Tibial artery (tissue), 4 donors: ENCODE data around the gene MAGI2.

Experiments used
- DNase-seq, 2 donors: peaks; one replicate each; pipeline ENCODE4 v3.0.0-alpha.2; 2019
- H3K27ac ChIP-seq, 2 donors: fragments of 200-600 bp; sonication (generic) in 1 of 2; 1 replicate in 1 of 2; 2 replicates in 1 of 2; pipeline ENCODE4 v1.5.1; 2018 to 2019; ENCODE audit warnings: mild to moderate bottlenecking in 1 of 2
- H3K27me3 ChIP-seq, 2 donors: fragments of 200-600 bp; sonication (generic) in 1 of 2; one replicate each; pipeline versions ENCODE4 v1.5.1 to v1.6.0; 2016 to 2019
- H3K36me3 ChIP-seq, 3 donors: fragments of 200-600 bp; sonication (generic) in 2 of 3; one replicate each; pipeline ENCODE4 v1.5.1; 2016 to 2019; ENCODE audit warnings: mild to moderate bottlenecking in 2 of 3
- H3K4me1 ChIP-seq, 4 donors: fragments of 200-600 bp; sonication (generic) in 2 of 4; 1 replicate in 3 of 4; 2 replicates in 1 of 4; pipeline ENCODE4 v1.5.1; 2016 to 2019
- H3K4me3 ChIP-seq, 2 donors: fragments of 200-600 bp; sonication (generic) in 1 of 2; 1 replicate in 1 of 2; 2 replicates in 1 of 2; pipeline ENCODE4 v1.5.1; 2018 to 2019; ENCODE audit warnings: mild to moderate bottlenecking in 2 of 2
- H3K9me3 ChIP-seq, 3 donors: fragments of 200-600 bp; sonication (generic) in 1 of 3; one replicate each; pipeline ENCODE4 v1.5.1; 2016 to 2019
- CTCF ChIP-seq, 2 experiments: fragments of 200-600 bp in 1 of 2; fragments of 450-650 bp in 1 of 2; IDR thresholded peaks; one replicate each; pipeline ENCODE4 v1.5.1; 2017 to 2019; ENCODE audit warnings: antibody characterized with exemption in 2 of 2, mild to moderate bottlenecking in 1 of 2, moderate library complexity in 1 of 2
- intact Hi-C: fragments of 100-400 bp; cut with DNase I; formaldehyde crosslinking; loops from one replicate; pipeline ENCODE4 v1.15.0; 2023; ENCODE audit warnings: low total_unique reads

Gene MAGI2

DNA sequence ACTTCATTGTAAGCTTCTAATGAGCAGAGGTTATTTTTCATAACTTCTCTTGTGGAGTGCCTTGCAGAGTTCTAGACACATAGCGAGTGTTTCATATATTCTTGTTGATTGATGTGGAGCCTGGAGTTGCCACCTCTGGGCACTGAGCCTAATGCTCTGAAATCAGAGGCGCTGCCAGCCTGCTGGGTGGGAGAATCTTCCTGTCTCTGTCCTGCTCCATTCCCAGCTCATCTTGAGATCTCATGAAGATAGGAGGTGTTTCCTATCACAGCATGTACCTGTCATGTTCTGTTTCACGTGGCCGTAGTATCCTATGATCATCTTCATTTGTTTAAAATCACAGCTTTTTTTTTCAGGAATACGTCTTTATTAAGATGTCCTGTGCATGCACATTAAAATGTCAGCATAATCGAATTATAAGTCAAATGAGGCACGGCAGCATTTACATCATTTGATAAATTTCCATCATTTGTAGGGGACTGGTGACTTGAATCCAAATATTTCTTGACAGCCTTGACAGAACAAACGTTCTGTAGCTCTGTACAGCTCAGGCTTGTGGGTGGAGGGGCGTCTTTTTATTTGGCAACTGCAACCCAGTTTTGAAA, 1261.9 kb downstream of the MAGI2 start:
- Histone ChIP-seq H3K9me3 (no peaks in the 10 kb centered on the region), H3K27me3 (no peaks in the 10 kb centered on the region), H3K4me1 (peaks cover 0 to 9% (median 4%) of the 10 kb centered on the region in 4 donors), H3K4me3 (no peak overlapping the region), H3K27ac (no peak overlapping the region), H3K36me3 (no peaks in the 10 kb centered on the region)
- DNase-seq, result no peak
- intact Hi-C loops, result no loop called here
- TF ChIP-seq CTCF (IDR thresholded peaks at IDR 0.05), result no peak

GRCh38 chr7:78189762-78190161, 1263.7 kb downstream of the MAGI2 start:
- intact Hi-C loops, result no loop called here
- no peak for DNase-seq
- TF ChIP-seq CTCF (IDR thresholded peaks at IDR 0.05), result no peak
- no peaks in the 10 kb centered on the region for H3K36me3 ChIP-seq
- H3K27me3 ChIP-seq, result no peaks in the 10 kb centered on the region
- peaks cover 0 to 9% (median 3%) of the 10 kb centered on the region in 4 donors for H3K4me1 ChIP-seq
- H3K4me3 ChIP-seq, result no peak overlapping the region
- H3K9me3 ChIP-seq, result no peaks in the 10 kb centered on the region
- H3K27ac ChIP-seq, result no peak overlapping the region

GRCh38 chr7:78185149-78185745, 1268.2 kb downstream of the MAGI2 start:
- intact Hi-C loops, result no loop called here
- H3K36me3 ChIP-seq, result no peaks in the 10 kb centered on the region
- H3K27me3 ChIP-seq, result no peaks in the 10 kb centered on the region
- H3K9me3 ChIP-seq, result no peaks in the 10 kb centered on the region
- H3K4me1 ChIP-seq, result no peaks in the 10 kb centered on the region
- H3K4me3 ChIP-seq, result no peak overlapping the region
- no peak overlapping the region for H3K27ac ChIP-seq
- DNase-seq, result no peak
- no peak for TF ChIP-seq CTCF (IDR thresholded peaks at IDR 0.05)

DNA sequence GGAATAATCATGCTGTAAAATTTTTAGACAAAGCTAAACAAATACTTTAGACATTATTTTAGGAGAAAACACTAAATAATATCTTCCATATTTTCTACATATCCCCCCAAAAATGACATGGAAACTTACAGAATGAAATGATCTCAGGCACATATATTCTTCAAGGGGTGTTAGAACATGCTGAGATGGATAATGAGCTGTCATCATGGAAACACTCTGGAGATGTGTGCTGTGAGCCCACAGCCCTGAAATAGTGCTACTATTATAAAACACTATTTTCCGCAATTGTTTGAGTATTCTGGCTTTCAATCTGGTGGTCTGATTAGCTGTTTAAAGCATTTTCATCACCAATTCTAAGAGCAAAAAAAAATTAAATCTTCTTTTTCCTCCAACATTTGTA, 1269.2 kb downstream of the MAGI2 start:
- Histone ChIP-seq H3K27ac (no peak overlapping the region), H3K27me3 (no peaks in the 10 kb centered on the region), H3K4me3 (no peak overlapping the region), H3K36me3 (no peaks in the 10 kb centered on the region), H3K9me3 (no peaks in the 10 kb centered on the region), H3K4me1 (peaks cover 0 to 2% (median 0%) of the 10 kb centered on the region in 4 donors)
- no peak for DNase-seq
- intact Hi-C loops, result no loop called here
- TF ChIP-seq CTCF (IDR thresholded peaks at IDR 0.05), result no peak

GRCh38 chr7:78179827-78180477, 1273.5 kb downstream of the MAGI2 start:
- TF ChIP-seq CTCF (IDR thresholded peaks at IDR 0.05), result no peak
- H3K27me3 ChIP-seq, result no peaks in the 10 kb centered on the region
- no peak overlapping the region for H3K4me3 ChIP-seq
- H3K4me1 ChIP-seq, result peaks cover 0 to 32% (median 11%) of the 10 kb centered on the region in 4 donors
- no peaks in the 10 kb centered on the region for H3K36me3 ChIP-seq
- no peak for DNase-seq
- no peak overlapping the region for H3K27ac ChIP-seq
- intact Hi-C loops, result no loop called here
- H3K9me3 ChIP-seq, result no peaks in the 10 kb centered on the region
